Ovary (tissue), 9 donors: ENCODE measurements around the gene LRP1. TPM values are rescaled to one million over a fixed set of nuclear protein-coding genes. Genes with fewer than 3 reads are reported as not detected.
A peak's percentile ranks its signal among the peaks of the same experiment; 100 is the strongest.

ENCODE experiments used
- DNase-seq, 5 donors: peaks; one replicate each; pipeline ENCODE4 v3.0.0-alpha.2; 2019 to 2020
- H3K27ac ChIP-seq, 2 donors: fragments of 200-600 bp; one replicate each; pipeline versions ENCODE4 v1.5.1 to v1.8.0; 2019 to 2022
- H3K27me3 ChIP-seq: fragments of 200-600 bp; one replicate; pipeline ENCODE4 v1.8.0; 2022
- H3K36me3 ChIP-seq: fragments of 200-600 bp; sonication (generic); one replicate; pipeline ENCODE4 v1.5.1; 2019
- H3K4me1 ChIP-seq: one replicate; pipeline ENCODE4 v1.8.1; 2013; ENCODE audit warnings: mild to moderate bottlenecking, moderate library complexity; ENCODE audit not compliant: insufficient read depth
- H3K4me3 ChIP-seq: fragments of 200-600 bp; sonication (generic); one replicate; pipeline ENCODE4 v1.5.1; 2017
- H3K9me3 ChIP-seq, 2 donors: fragments of 200-600 bp in 1 of 2; sonication (generic) in 1 of 2; one replicate each; pipeline versions ENCODE4 v1.5.1 to v1.8.1; 2013 to 2019; ENCODE audit warnings: mild to moderate bottlenecking in 1 of 2, moderate library complexity in 1 of 2
- CTCF ChIP-seq, 3 donors: fragments of 450-650 bp in 2 of 3; fragments of 200-600 bp in 1 of 3; IDR thresholded peaks; one replicate each; pipeline versions ENCODE4 v1.5.1 to v1.8.0; 2016 to 2022; ENCODE audit warnings: antibody characterized with exemption in 3 of 3, mild to moderate bottlenecking in 1 of 3
- EP300 ChIP-seq: sonication (generic); formaldehyde crosslinking; IDR thresholded peaks from one replicate; pipeline ENCODE4 v1.6.1; 2017; ENCODE audit warnings: antibody characterized with exemption
- POLR2A ChIP-seq: fragments of 450-650 bp; IDR thresholded peaks from one replicate; pipeline ENCODE4 v1.6.1; 2017; ENCODE audit warnings: antibody characterized with exemption, mild to moderate bottlenecking, moderate library complexity
- WGBS, 3 donors: extraction: QIAGEN DNeasy Blood & Tissue Kit in 1 of 3; methylation state at CpG; one replicate each; pipeline versions ENCODE4 v1.1.5 to v1.1.7; 2013 to 2017; 5-methylcytosine and 5-hydroxymethylcytosine counted together
- intact Hi-C, 4 donors: fragments of 100-400 bp; cut with DNase I; formaldehyde crosslinking; loops; one replicate each; pipeline versions ENCODE4 v1.11.0 to v1.15.1; 2022 to 2023
- polyA plus RNA-seq, 2 donors: library from polyadenylated mRNA; stranded (reverse); fragments of 200-250 nt in 1 of 2; fragments of 350-450 nt in 1 of 2; fragmentation: Illumina TruSeq in 1 of 2; extraction: RNeasy Lipid Tissue Mini Kit (QIAGEN cat#74804) in 1 of 2; gene quantifications; one replicate each; pipeline ENCODE4 v1.2.3, GENCODE V29; 2013 to 2014
- total RNA-seq, 7 donors: library from RNA; depleted of rRNA in 2 of 7; stranded (reverse); fragments of >200 nt in 2 of 7; fragmentation: NEBNext Ultra II Directional in 3 of 7; extraction: Animal tissue kit (Norgen Biotek cat#: 25700) in 3 of 7; gene quantifications; one replicate each; pipeline versions ENCODE4 v1.1.0 to v1.2.4, GENCODE V29; 2016 to 2023
- donor health status: DM: no; HTN: no; CAD: no; lungs with moderate emphysema.
- donor health status: DM: no; HTN: no; CAD: no.
- donor health status: Bipolar disorder and iron deficiency.
- donor health status: DM: yes; HTN: yes; CAD: no.
- donor health status: DM: no; HTN: no; CAD: no.
- donor health status: DM: yes; HTN: yes; CAD: no.

The LRP1 gene
- total and polyA plus RNA-seq, 9 donors, result 76.4 to 640 (median 323) TPM

- no peaks in the 10 kb centered on the region for H3K9me3 ChIP-seq
- no peak overlapping the region for H3K4me3 ChIP-seq
- WGBS, 3 donors, result 62 to 71% (median 67%) methylated on average over 11 of the region's 11 CpGs
- intact Hi-C loops, result no loop called here
- peak overlapping the region in 1 of 2 donors; percentile 73 for H3K27ac ChIP-seq
- TF ChIP-seq CTCF (IDR thresholded peaks at IDR 0.05) (peak in 2 of 3 donors; percentile 30 to 44), EP300 (no peak)
- no peaks in the 10 kb centered on the region for H3K36me3 ChIP-seq
- DNase-seq, result peak in 2 of 5 donors; percentile 47 to 55
- H3K4me1 ChIP-seq, result peaks cover 9% of the 10 kb centered on the region
- H3K27me3 ChIP-seq, result no peaks in the 10 kb centered on the region
These were observed 44.8 kb downstream of the LRP1 start for GRCh38 chr12:57173089-57173488.

- H3K9me3 ChIP-seq, result no peaks in the 10 kb centered on the region
- H3K36me3 ChIP-seq, result no peaks in the 10 kb centered on the region
- peak in 1 of 5 donors; percentile 38 for DNase-seq
- H3K4me1 ChIP-seq, result peaks cover 9% of the 10 kb centered on the region
- H3K27ac ChIP-seq, result no peak overlapping the region
- WGBS, 3 donors, result 83 to 86% (median 85%) methylated on average over 14 of the region's 14 CpGs
- no peak for TF ChIP-seq CTCF (IDR thresholded peaks at IDR 0.05)
- no peak for TF ChIP-seq POLR2A
- TF ChIP-seq EP300, result no peak
- no peaks in the 10 kb centered on the region for H3K27me3 ChIP-seq
- no peak overlapping the region for H3K4me3 ChIP-seq
- intact Hi-C loops, result loop anchor here in 1 of 4 donors (2.0 kb wide), 1 partner anchor 47 kb away; no protein-coding TSS in a partner anchor
These were observed 45.4 kb downstream of the LRP1 start for GRCh38 chr12:57173683-57174082.

- Histone ChIP-seq H3K9me3 (no peaks in the 10 kb centered on the region), H3K27ac (peak overlapping the region in 1 of 2 donors; percentile 43), H3K27me3 (no peaks in the 10 kb centered on the region), H3K36me3 (no peaks in the 10 kb centered on the region), H3K4me1 (peaks cover 5% of the 10 kb centered on the region), H3K4me3 (no peak overlapping the region)
- no peak for TF ChIP-seq POLR2A
- TF ChIP-seq CTCF (IDR thresholded peaks at IDR 0.05), result peak; percentile 72 to 90 (median 87)
- no peak for TF ChIP-seq EP300
- intact Hi-C loops, result loop anchor here in 2 of 4 donors (2.0 to 5.0 kb wide), 3 partner anchors 47 to 103 kb away; partner anchors contain the start of gene LRP1 (in 1 of the 2)
- 36 to 39% (median 37%) methylated on average over 27 to 29 of the region's 29 CpGs for WGBS, 3 donors
- DNase-seq, result peak; percentile 83 to 92 (median 90)
These were observed 47.3 kb downstream of the LRP1 start for GRCh38 chr12:57175428-57176138.

- no peaks in the 10 kb centered on the region for H3K27me3 ChIP-seq
- H3K4me3 ChIP-seq, result no peak overlapping the region
- TF ChIP-seq CTCF (IDR thresholded peaks at IDR 0.05), result peak in 1 of 3 donors; percentile 22
- no peak for TF ChIP-seq POLR2A
- intact Hi-C loops, result loop anchor here in 2 of 4 donors (2.0 to 5.0 kb wide), 2 partner anchors 47 to 104 kb away; partner anchors contain the start of gene LRP1 (in 1 of the 2)
- peaks cover 5% of the 10 kb centered on the region for H3K4me1 ChIP-seq
- no peak for DNase-seq
- no peaks in the 10 kb centered on the region for H3K9me3 ChIP-seq
- WGBS, 3 donors, result 82 to 88% (median 87%) methylated on average over 9 of the region's 9 CpGs
- H3K36me3 ChIP-seq, result no peaks in the 10 kb centered on the region
- peak overlapping the region in 1 of 2 donors; percentile 43 for H3K27ac ChIP-seq
These were observed 47.8 kb downstream of the LRP1 start for GRCh38 chr12:57176139-57176477.
